HPDE6-E6E7 (cell line): ENCODE results near the gene HSD11B1.
"Not testable (repeated sequence)": the region's sequence is repeated elsewhere in the genome, so short reads cannot be mapped to it uniquely, and the experiment has no call there.

Experiments used
- DNase-seq: peaks from one replicate; pipeline ENCODE4 v3.0.0; 2011; ENCODE audit warnings: missing footprints; ENCODE audit errors: extremely low spot score

Gene HSD11B1

GRCh38 chr1:209691237-209691636, 13.4 kb upstream of the HSD11B1 start:
- DNase-seq = no peak

- no peak for DNase-seq
Measured at GRCh38 chr1:209692296-209692695, 12.3 kb upstream of the HSD11B1 start.

DNA sequence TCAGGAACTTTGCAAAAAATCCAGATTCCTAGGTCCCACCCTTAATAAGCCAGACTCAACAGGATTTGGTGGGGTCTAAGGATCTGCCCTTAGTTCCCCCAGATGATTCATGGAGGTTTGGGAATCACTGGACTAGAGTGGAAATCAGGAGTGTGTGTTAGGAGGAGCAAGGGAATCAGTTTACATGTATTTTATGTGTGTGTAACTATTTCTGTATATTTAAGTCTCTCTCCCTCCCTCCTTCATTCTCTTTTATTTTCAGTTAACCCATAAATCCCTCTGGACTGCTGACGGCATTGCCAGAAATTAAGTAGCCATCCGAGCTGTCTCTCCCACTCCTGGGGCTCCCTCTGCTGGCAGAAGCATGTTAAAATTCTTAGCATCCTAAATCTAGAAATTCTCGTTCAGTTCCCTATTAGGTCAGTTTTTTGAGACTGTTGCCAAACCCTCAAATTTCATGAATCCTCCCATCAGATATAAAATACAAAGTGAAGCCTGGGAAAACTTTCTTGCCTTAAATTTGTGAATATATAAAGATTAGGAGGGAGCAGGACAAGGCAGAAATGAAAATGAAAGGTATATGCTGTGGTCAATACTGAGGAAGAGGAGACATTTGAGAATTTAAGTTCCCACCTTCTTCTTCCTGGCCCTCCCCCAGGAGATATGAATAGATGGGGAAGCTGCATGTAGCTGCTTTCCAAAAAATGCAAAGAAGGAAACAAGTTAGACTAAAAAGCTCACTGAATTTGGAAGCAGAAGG, 11.7 kb upstream of the HSD11B1 start:
- DNase-seq = peak; percentile 63

DNA sequence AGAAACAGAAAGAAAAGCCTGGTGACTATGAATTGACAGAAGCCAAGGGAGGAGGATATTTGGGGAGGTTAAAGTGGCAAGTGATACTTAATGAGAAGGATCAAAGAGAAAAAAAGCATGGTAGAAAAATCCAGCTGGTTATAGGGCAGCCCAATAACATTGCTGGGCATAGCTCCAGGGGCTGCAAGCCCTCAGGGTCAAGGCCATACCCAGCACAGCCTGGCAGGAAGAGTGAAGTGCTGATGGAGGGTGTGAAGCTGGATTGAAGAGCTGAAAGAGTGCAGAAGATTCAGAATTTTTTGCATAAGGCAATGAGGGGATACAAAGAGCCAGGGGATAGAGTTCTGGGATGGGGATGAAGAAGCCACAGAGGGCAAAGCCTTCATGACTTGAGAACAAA, 8.0 kb upstream of the HSD11B1 start:
- no peak for DNase-seq

GRCh38 chr1:209697126-209697525, 7.5 kb upstream of the HSD11B1 start:
- no peak for DNase-seq

GRCh38 chr1:209700686-209701085, 4.0 kb upstream of the HSD11B1 start:
- DNase-seq = not testable (repeated sequence)

DNA sequence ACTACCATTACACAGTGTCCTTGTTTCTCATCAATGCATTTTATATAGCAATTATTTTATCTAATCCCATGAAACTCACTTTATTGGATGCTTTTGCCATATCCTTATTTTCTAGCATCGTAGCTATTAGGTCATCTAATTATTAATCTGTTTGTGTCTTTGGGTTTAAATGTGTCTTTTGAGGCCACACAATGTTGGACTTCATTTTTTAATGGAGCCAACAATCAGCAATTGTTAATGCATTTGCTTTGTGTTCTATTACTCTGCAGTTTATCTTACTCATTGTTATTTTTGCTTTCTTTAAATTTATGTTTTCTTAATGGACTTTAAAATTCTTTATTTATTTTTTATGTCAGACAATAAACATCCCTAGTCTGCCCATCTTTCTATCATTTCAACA, 1.8 kb upstream of the HSD11B1 start:
- DNase-seq = no peak

DNA sequence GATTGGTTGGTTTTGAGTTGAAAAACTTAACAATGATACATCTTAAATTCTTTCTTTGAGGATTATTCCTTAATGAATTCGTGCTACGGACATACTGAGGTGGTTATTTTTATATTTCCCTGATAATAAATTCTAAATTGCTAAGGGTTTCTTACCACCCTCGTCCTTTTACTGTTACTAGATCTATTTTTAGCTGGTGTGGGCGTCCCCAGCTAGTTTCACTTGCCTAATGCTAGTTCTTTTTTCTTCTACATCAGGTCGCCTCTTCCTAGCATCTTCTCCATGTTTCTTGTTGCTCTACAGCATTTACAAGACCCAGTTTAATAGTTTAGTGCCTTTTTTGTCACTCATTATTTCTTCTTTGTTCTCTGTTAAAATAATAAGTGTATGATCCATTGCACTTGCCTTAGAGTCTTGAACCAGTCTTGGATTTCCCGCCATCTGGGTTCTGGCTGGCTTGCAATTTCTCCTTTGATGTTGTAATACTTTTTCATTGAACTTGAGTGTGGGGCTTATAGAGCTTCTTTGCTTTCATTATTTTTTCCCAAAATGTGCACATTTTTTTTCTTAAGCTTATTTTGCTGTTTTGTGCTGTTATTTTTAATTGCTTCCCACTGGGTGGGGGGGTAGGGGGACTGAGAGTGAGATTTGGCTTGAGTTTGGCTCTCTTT, 677 bp upstream of the HSD11B1 start:
- no peak for DNase-seq

GRCh38 chr1:209705033-209705598, 470 bp downstream of the HSD11B1 start:
- DNase-seq = no peak

DNA sequence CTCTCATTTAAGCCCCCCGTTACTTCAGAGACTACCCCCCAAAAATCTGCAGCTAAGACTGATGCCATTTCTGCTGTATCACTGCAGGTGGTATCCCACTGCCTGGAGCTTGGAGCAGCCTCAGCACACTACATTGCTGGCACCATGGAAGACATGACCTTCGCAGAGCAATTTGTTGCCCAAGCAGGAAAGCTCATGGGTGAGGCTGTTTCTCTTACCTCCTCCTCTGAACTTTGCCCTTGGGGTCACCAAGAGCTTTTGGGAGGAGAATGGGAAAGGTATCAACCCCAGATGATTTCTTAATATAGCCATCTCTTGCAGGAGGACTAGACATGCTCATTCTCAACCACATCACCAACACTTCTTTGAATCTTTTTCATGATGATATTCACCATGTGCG, 2.0 kb downstream of the HSD11B1 start:
- DNase-seq = no peak

DNA sequence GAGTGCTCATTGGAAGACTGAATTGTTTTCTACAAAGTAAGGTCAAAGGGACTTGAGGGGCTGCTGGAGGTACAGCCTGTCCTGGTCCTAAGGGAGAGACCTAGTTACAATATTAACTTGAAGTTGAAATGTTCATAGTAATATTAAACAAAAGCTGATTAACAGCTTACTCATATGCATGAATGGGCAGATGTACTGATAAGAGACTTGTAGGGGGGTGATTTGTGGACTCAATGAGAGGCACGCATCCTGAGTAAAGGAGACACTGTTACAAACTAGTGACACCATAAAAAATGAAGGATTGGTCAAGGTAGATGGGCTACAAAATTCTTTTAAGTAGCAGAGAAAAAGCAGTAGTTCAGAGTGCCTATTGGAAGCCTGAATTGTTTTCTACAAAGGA, 2.7 kb downstream of the HSD11B1 start:
- no peak for DNase-seq

GRCh38 chr1:209708297-209708696, 3.7 kb downstream of the HSD11B1 start:
- DNase-seq = no peak

GRCh38 chr1:209710093-209710492, 5.4 kb downstream of the HSD11B1 start:
- no peak for DNase-seq

- no peak for DNase-seq
Measured at GRCh38 chr1:209710847-209711246, 6.2 kb downstream of the HSD11B1 start.

DNA sequence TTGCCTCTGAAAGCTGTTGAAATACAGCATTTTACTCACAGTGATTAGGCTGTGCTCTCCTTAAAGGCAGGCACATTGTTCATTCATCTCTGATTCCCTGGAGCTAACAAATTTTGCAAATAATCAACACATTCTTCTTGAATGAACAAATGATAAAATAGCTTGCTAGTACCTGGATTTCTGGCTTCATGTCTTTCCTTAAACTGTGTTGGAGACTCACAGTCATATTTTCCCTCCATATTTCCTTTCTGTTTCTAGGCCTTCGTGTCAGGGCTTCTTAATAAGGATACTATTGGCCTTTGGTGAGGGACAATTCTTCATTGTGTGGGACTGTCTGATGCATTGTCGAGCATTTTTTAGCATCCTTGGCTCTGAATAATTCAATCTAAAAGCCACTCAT, 9.7 kb downstream of the HSD11B1 start:
- DNase-seq = no peak

GRCh38 chr1:209715314-209715713, 10.7 kb downstream of the HSD11B1 start:
- DNase-seq = no peak

GRCh38 chr1:209717818-209718217, 13.2 kb downstream of the HSD11B1 start:
- DNase-seq = no peak

- no peak for DNase-seq
Measured at GRCh38 chr1:209720326-209720725, 15.7 kb downstream of the HSD11B1 start.

DNA sequence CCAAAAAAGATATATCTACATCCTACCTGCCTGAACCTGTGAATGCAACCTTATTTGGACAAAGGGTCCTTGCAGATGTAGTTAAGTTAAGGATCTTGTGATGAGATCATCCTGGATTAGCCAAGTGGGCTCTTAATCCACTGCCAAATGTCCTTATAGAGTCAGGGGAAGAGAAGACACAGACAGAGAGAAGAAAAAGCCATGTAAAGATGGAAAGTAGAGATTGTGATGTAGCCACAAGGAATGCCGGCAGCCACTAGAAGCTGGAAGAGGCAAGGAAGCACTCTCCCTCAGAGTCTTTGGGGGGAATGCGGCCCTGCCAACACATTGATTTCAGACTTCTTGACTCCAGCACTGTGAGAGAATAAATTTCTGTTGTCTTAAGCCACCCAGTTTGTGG, 16.2 kb downstream of the HSD11B1 start:
- no peak for DNase-seq

DNA sequence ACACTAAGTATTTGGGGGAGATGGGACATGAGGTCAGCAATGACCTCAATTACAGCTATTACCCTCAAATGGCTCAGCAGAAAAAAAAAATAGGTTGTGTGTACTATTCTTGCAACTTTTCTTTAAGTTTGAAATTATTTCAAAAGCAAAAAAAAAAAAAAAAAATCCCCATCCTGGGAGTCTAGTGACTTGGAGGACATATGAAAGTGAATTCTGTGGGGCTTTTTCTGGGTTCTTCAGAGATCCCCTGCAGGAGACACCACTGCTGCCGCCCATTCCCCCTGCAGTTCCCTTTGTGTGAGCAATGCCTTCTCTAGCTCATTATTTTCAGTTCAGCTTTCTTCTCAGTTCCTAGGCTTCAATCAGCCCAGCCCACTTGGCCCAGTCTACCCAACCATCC, 16.7 kb downstream of the HSD11B1 start:
- DNase-seq = no peak

DNA sequence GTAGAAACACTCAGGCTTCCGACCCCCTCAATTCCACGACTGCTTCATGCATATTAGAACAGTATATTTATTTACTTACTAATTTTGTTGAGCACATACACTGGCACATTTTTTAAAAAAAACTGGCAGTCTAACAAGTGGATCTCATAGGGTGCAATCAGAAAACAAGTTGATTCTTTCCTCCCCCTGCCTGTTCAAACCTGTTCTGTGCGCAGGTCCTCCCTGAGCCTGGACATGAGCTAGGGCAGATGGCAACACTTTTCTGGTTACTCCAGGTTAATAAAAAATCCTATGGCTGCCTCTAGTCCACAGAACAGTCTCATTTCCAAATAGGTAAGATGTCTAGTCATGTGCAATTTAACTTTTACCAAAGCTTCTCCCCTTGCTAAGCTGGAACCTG, 18.6 kb downstream of the HSD11B1 start:
- no peak for DNase-seq

DNA sequence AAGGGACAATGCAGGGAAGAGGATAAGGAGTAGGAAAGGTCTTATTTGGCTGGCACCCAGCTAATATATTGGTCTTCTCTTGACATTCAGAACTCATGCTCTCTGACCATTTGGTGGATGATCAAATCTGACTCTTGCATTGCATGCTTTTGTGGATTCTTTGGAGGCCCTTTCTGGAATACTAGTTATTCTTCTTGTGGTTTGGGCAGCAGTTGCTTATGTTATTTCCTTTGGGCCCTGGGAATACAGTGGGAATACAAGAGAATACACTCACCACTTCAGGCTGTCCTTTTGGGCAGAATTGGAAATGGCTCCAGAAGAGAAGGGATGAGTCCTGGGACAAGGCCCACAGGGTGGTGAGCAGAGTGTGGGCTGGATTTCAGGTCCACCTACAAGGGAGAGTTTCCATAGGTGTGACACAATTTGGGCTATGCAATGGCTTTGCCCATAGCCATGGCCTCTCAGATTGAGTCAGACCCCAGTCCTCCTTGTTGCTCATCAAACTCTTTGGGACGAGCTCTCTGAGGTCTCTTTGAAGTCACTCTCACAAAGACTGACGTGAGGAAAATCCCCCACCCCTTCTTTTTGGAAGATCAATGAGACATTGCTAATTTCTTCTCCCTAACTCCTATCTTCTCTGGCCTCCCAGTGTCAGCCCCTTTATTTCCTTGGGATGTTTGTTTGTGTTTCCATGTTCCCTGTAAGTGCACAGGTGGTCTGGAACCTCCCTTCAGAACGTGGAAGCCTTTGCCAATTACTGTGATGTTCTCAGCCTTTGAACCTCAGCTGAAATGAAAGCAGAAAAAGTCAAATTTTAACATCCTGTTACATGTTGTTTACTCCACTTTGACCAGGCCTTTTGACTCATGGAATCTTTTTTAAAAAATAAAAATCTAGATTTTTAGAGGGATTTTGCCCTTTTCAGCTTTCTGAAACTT, 19.4 kb downstream of the HSD11B1 start:
- no peak for DNase-seq
